ENCODE results near the gene OR52M1. TPM values are rescaled to one million over a fixed set of nuclear protein-coding genes. Genes with fewer than 3 reads are reported as not detected.

Gene OR52M1
- total RNA-seq, 2 experiments from 2014 or later, result not detected

DNA sequence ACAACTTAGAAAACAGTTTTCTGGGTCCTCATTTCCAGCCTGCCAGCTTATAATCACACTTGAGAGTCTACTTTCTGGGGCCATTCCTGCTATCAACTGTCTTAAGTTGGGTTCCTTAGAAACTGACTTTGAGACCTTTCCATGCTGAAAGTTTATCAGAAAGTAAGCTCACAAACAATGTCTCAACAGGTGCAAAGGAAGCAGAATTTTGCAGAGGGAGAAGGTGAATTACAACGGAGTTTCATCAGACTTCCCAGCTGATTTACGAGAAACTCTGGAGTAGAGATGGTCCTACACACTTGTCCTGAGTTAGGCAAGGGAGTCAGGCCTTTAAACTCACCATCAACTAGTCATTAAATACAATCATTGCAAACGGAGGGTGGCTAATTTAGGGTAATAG lies 31.9 kb downstream of the OR52M1 start:
- Mint-ChIP-seq H3K9me3 (ENCODE audit: low read depth) (no peaks in the 10 kb centered on the region), H3K36me3 (ENCODE audit: low read depth) (no peaks in the 10 kb centered on the region), H3K27me3 (peaks cover 9% of the 10 kb centered on the region), H3K4me3 (no peak overlapping the region), H3K27ac (no peak overlapping the region), H3K4me1 (peaks cover 4% of the 10 kb centered on the region)
- ChIA-PET POLR2A (no interaction called here), CTCF (no interaction called here)
- no peak for ATAC-seq
- no peak for DNase-seq
- intact Hi-C loops (cut with DNase I, micrococcal nuclease), result no loop called here

DNA sequence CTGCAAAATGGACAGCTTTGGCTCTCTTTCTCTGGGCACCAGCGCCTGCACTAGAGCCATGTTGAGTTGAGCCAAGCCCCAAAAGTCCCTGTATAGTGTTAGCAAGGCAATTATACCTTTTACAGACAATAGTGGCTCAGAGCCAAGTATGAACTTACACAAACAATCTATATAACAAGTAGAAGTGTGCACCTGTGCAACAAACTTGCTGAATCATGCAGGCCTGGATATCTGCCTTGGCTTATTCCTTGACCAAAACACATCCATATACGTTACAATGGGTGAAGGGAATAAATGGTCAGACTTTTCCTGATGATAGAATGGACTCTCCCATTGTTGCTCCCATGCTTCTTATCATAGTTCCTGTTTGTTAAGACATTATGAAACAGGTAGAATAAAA lies 32.8 kb downstream of the OR52M1 start:
- H3K36me3 Mint-ChIP-seq (ENCODE audit: low read depth), result no peaks in the 10 kb centered on the region
- peaks cover 11% of the 10 kb centered on the region for H3K27me3 Mint-ChIP-seq
- no peak overlapping the region for H3K27ac Mint-ChIP-seq
- no peak for ATAC-seq
- H3K4me3 Mint-ChIP-seq, result no peak overlapping the region
- CTCF ChIA-PET, result no interaction called here
- POLR2A ChIA-PET, result no interaction called here
- DNase-seq, result no peak
- intact Hi-C loops (cut with DNase I, micrococcal nuclease), result no loop called here
- peaks cover 4% of the 10 kb centered on the region for H3K4me1 Mint-ChIP-seq
- no peaks in the 10 kb centered on the region for H3K9me3 Mint-ChIP-seq (ENCODE audit: low read depth)

DNA sequence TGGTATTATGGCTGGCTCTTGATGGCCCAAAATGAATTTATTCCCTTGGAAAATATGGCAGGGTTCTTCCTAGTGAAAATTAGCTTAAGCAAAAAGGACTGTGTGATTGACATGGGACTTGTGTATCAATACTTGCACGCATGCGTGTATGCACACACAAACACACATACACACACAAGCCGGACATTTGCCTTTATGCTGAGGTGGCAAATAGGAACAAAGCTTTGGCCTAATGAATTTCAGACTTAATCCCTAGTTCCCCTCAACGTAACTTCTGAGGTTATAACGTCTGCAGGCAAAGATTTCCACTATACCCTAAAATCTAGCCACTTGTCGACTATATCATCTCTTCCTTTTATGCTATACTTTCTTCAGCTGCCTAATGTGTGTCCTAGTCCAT lies 33.6 kb downstream of the OR52M1 start:
- no peak overlapping the region for H3K27ac Mint-ChIP-seq
- H3K9me3 Mint-ChIP-seq (ENCODE audit: low read depth), result no peaks in the 10 kb centered on the region
- ATAC-seq (no peak), DNase-seq (no peak)
- peaks cover 4% of the 10 kb centered on the region for H3K4me1 Mint-ChIP-seq
- no peaks in the 10 kb centered on the region for H3K36me3 Mint-ChIP-seq (ENCODE audit: low read depth)
- CTCF ChIA-PET, result interaction anchor here (1.4 kb wide), 1 partner anchor 26 kb away, joined by 3 read pairs; no protein-coding TSS in a partner anchor
- POLR2A ChIA-PET, result no interaction called here
- peaks cover 16% of the 10 kb centered on the region for H3K27me3 Mint-ChIP-seq
- intact Hi-C loops (cut with DNase I, micrococcal nuclease), result no loop called here
- no peak overlapping the region for H3K4me3 Mint-ChIP-seq

- no peak for ATAC-seq
- intact Hi-C loops (cut with DNase I, micrococcal nuclease), result no loop called here
- H3K4me1 Mint-ChIP-seq, result peaks cover 4% of the 10 kb centered on the region
Measured at GRCh38 chr11:4580124-4580523, 35.1 kb downstream of the OR52M1 start.

GRCh38 chr11:4581443-4581842 lies 36.5 kb downstream of the OR52M1 start, which contains the start of gene OR52I2:
OR52I2 (plus strand) TSS chr11:4581743.
- ATAC-seq (no peak), DNase-seq (no peak)
- Mint-ChIP-seq H3K4me1 (no peaks in the 10 kb centered on the region), H3K27ac (no peak within 1 kb of the TSS), H3K36me3 (ENCODE audit: low read depth) (no peaks in the 10 kb centered on the region), H3K27me3 (peaks cover 25% of the 10 kb centered on the region), H3K4me3 (no peak within 1 kb of the TSS), H3K9me3 (ENCODE audit: low read depth) (no peaks in the 10 kb centered on the region)
- intact Hi-C loops (cut with DNase I, micrococcal nuclease), result no loop called here
- ChIA-PET CTCF (no interaction called here), POLR2A (no interaction called here)

More at GRCh38 chr11:4580124-4580523, 35.1 kb downstream of the OR52M1 start:
- no peak for DNase-seq
- Mint-ChIP-seq H3K27ac (no peak overlapping the region), H3K4me3 (no peak overlapping the region), H3K9me3 (ENCODE audit: low read depth) (no peaks in the 10 kb centered on the region), H3K27me3 (peaks cover 23% of the 10 kb centered on the region), H3K36me3 (ENCODE audit: low read depth) (no peaks in the 10 kb centered on the region)
- POLR2A ChIA-PET, result no interaction called here
- CTCF ChIA-PET, result interaction anchor here (1.4 kb wide), 1 partner anchor 28 kb away, joined by 3 read pairs; no protein-coding TSS in a partner anchor

- intact Hi-C loops (cut with DNase I, micrococcal nuclease), result no loop called here
- ChIA-PET POLR2A (no interaction called here), CTCF (no interaction called here)
- Mint-ChIP-seq H3K27ac (no peak overlapping the region), H3K4me3 (no peak overlapping the region), H3K4me1 (no peaks in the 10 kb centered on the region), H3K27me3 (peaks cover 10% of the 10 kb centered on the region), H3K36me3 (ENCODE audit: low read depth) (no peaks in the 10 kb centered on the region), H3K9me3 (ENCODE audit: low read depth) (no peaks in the 10 kb centered on the region)
- no peak for DNase-seq
- no peak for ATAC-seq
Measured at GRCh38 chr11:4589017-4589416, 44.0 kb downstream of the OR52M1 start.

DNA sequence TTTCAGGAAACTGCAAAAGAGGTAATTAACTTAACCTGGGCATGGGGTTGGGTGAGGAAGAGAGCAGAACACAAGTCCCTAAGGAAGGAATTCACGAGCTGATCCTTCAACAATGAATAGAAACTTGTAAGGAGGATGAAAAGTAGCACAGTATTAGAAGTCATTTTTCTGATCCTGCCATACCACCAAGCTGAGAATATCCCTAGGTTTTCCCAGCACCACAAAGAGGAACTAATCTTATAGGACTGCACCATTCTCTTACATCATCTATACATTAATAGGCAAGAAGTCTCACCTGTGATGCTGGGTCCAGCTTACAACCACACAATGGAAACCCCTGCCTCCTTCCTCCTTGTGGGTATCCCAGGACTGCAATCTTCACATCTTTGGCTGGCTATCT lies 48.7 kb downstream of the OR52M1 start, which contains the start of gene OR52I1:
OR52I1 (plus strand) TSS at position 301 of the 400 bp plus-strand sequence; CDS start at position 301, 0 bp downstream.
- CTCF ChIA-PET, result interaction anchor here (1.3 kb wide), 1 partner anchor 32 kb away, joined by 3 read pairs; no protein-coding TSS in a partner anchor
- Mint-ChIP-seq H3K27me3 (no peaks in the 10 kb centered on the region), H3K27ac (no peak within 1 kb of the TSS), H3K36me3 (ENCODE audit: low read depth) (peaks cover 12% of the 10 kb centered on the region), H3K9me3 (ENCODE audit: low read depth) (no peaks in the 10 kb centered on the region), H3K4me1 (no peaks in the 10 kb centered on the region), H3K4me3 (no peak within 1 kb of the TSS)
- intact Hi-C loops (cut with DNase I, micrococcal nuclease), result no loop called here
- no peak for ATAC-seq
- DNase-seq, result no peak
- POLR2A ChIA-PET, result no interaction called here

Other genes starting within 250 kb of the OR52M1 start
- gene OR52B4, start 176.8 kb upstream of the OR52M1 start, total RNA-seq, result not detected
- 10 to 100 TPM; 45.6 to 66.6 TPM for gene TRIM21, start 151.5 kb upstream of the OR52M1 start, total RNA-seq
- gene OR52K2, start 95.9 kb upstream of the OR52M1 start, total RNA-seq, result under 1 TPM in 1 of 2 experiments, not detected in 1; 0.18 TPM
- gene OR52K1, start 62.5 kb upstream of the OR52M1 start, total RNA-seq, result under 1 TPM in 1 of 2 experiments, not detected in 1; 0.07 TPM
- not detected for gene OR52I2, start 36.6 kb downstream of the OR52M1 start, total RNA-seq
- gene OR52I1, start 48.8 kb downstream of the OR52M1 start, total RNA-seq, result not detected
- 1 to 10 TPM; 8.9 to 9.2 TPM for gene TRIM68, start 63.0 kb downstream of the OR52M1 start, total RNA-seq
- not detected for gene OR51D1, start 92.3 kb downstream of the OR52M1 start, total RNA-seq
- gene OR51E1, start 98.8 kb downstream of the OR52M1 start, total RNA-seq, result not detected
- not detected for gene OR51E2, start 152.7 kb downstream of the OR52M1 start, total RNA-seq
- gene MMP26, start 159.6 kb downstream of the OR52M1 start, total RNA-seq, result not detected
- not detected for gene OR51F1, start 224.7 kb downstream of the OR52M1 start, total RNA-seq